Transverse colon (tissue), 4 donors: Measurements from ENCODE around the gene MEIOB.

ENCODE experiments used
- EP300 ChIP-seq: sonication (generic); formaldehyde crosslinking; IDR thresholded peaks from one replicate; pipeline ENCODE4 v1.6.1; 2017; ENCODE audit warnings: antibody characterized with exemption, low read depth
- POLR2A ChIP-seq: fragments of 450-650 bp; IDR thresholded peaks from one replicate; pipeline ENCODE4 v1.6.1; 2016; ENCODE audit warnings: antibody characterized with exemption, mild to moderate bottlenecking, moderate library complexity
- POLR2AphosphoS5 ChIP-seq, 3 donors: sonication (generic); formaldehyde crosslinking; IDR thresholded peaks; one replicate each; pipeline ENCODE4 v1.6.1; 2016; ENCODE audit warnings: antibody characterized with exemption in 3 of 3
- TF ChIP-seq, protein P1 (sequence below), 5 experiments: fragments of 200-600 bp in 3 of 5; fragments of 450-650 bp in 2 of 5; sonication (generic) in 3 of 5; IDR thresholded peaks; 1 replicate in 2 of 5; 2 replicates in 3 of 5; pipeline ENCODE4 v1.5.1; 2016 to 2017; ENCODE audit warnings: antibody characterized with exemption in 5 of 5, inconsistent platforms in 3 of 5, mild to moderate bottlenecking in 2 of 5, moderate library complexity in 1 of 5

GRCh38 chr16:1895949-1896675, 24.1 kb upstream of the MEIOB start:
- TF ChIP-seq POLR2A: no peak
- TF ChIP-seq, protein P1, sequence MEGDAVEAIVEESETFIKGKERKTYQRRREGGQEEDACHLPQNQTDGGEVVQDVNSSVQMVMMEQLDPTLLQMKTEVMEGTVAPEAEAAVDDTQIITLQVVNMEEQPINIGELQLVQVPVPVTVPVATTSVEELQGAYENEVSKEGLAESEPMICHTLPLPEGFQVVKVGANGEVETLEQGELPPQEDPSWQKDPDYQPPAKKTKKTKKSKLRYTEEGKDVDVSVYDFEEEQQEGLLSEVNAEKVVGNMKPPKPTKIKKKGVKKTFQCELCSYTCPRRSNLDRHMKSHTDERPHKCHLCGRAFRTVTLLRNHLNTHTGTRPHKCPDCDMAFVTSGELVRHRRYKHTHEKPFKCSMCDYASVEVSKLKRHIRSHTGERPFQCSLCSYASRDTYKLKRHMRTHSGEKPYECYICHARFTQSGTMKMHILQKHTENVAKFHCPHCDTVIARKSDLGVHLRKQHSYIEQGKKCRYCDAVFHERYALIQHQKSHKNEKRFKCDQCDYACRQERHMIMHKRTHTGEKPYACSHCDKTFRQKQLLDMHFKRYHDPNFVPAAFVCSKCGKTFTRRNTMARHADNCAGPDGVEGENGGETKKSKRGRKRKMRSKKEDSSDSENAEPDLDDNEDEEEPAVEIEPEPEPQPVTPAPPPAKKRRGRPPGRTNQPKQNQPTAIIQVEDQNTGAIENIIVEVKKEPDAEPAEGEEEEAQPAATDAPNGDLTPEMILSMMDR (IDR thresholded peaks at IDR 0.05): no peak
- TF ChIP-seq POLR2AphosphoS5 (IDR thresholded peaks at IDR 0.05): no peak
- no peak for TF ChIP-seq EP300
